ENCODE results near the gene UBQLN3.

Gene UBQLN3

DNA sequence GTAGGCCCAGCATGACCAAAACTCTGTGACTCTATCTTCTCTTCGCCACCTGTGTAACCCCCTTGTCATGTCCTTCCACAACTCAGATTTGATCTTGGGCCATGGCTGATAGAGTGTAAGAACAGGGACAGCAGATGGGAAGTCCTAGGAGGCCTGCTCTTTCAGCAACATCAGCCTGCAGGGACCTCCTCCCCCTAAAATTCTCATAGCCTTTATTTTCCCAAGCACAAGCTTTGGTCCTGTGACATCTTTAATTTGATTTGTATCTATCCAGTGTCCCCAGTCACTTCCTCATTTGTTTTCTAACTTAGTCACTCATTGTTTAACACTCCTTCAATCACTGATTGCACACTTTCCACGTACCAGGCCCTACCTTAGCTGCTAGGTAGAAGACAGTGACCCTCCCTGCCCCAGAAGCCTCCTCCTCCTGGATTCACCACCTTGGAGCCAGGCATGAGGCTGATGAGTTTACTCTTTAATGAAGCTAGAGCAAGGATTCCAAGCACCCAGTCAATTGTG lies 5.3 kb downstream of the UBQLN3 start:
- DNase-seq: no peak

DNA sequence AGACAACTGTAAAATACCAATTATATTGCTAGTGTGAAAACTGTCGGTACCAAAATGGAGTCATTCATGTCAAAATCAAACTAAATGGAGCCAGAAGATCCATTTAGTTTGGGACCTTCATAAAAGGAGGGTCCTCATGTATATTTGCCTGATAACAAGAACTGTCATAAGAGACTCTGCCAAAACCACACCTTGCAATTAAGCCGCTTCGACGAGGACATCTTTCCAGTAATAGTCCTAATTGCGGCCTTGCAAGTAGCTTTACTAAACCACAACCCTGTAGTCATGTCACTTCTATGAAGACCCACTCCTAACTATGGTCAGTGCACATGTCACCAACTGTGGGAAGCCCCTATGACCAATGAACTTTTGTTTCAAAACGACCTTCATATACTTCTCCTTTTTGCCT lies 9.4 kb downstream of the UBQLN3 start:
- no peak for DNase-seq

DNA sequence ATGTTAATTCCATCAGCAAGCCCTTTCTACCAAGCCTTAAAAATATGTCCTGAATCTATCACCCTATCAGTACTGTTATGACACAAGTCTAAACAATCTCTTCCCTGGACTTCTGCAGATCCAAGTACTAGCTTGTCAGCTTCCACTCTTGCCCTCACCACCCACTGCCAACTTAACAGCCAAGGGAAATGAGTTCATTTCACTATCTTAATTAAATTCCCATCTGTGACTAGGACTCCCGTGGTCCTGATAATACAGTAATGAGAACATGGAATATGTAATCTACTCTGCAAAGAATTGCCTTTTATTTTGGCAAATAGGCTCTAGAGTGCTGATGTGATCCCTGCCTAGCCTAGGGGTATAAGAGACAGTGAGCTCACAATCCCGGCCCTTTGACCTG lies 10.1 kb downstream of the UBQLN3 start:
- DNase-seq: no peak

DNA sequence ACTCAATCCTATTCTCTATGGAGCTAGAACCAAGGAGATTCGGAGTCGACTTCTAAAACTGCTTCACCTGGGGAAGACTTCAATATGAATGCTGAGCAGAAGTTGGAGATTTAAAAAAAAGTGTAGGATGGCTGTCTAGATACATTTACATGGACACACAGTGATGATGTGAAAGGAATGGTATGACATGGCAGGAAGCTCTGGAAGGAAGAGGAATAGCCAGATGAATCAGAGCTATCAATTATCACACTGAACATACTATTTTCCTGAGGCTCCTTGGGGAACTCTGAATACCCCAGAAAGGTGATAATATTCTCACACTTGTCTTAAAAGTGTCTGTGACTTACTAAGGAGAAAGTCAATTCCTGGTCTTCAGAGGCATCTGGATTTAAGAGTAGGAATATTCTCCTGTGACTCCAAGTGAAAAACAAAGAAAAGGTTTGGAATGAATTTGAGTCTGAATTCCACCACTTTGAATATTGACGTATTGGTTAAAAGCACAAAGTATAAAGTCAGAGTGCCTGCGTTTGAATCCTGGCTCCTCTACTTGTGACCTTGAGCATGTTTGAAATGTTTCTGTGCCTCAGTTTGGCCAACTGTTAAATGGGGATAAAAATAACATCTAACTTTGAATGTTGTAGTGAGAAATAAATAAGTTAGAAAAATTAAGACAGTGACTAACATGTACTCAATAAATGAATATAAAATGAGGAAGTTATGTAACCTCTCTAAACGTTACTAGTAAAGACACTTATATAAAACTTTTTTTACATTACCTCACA lies 20.0 kb downstream of the UBQLN3 start:
- DNase-seq: no peak

DNA sequence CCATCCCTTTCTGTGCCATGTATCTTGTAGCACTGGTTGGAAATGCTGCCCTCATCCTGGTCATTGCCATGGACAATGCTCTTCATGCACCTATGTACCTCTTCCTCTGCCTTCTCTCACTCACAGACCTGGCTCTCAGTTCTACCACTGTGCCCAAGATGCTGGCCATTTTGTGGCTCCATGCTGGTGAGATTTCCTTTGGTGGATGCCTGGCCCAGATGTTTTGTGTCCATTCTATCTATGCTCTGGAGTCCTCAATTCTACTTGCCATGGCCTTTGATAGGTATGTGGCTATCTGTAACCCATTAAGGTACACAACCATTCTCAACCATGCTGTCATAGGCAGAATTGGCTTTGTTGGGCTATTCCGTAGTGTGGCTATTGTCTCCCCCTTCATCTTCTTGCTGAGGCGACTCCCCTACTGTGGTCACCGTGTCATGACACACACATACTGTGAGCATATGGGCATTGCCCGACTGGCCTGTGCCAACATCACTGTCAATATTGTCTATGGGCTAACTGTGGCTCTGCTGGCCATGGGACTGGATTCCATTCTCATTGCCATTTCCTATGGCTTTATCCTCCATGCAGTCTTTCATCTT lies 20.9 kb downstream of the UBQLN3 start:
- DNase-seq: no peak

DNA sequence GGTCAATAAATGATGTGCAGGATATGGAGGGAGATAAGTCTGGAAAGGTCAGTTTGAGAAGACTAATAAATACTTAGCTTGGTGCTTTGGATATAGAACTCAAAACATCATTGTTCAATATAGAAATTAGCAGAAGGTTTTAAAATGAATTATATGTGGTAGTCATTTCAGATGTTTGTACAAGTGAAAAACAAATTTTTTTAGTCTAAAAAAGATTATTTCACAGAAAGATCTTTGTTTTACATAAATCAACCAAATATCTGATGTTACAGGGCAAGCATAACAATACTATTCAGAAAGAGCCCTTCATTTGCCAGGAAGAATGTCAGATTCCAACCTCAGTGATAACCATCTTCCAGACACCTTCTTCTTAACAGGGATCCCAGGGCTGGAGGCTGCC lies 21.4 kb downstream of the UBQLN3 start, which contains the start of gene OR52D1:
Gene OR52D1, plus strand, starts transcription at position 301 of the 400 bp plus-strand sequence. Its CDS starts 22 bp downstream, at position 323.
- no peak for DNase-seq

DNA sequence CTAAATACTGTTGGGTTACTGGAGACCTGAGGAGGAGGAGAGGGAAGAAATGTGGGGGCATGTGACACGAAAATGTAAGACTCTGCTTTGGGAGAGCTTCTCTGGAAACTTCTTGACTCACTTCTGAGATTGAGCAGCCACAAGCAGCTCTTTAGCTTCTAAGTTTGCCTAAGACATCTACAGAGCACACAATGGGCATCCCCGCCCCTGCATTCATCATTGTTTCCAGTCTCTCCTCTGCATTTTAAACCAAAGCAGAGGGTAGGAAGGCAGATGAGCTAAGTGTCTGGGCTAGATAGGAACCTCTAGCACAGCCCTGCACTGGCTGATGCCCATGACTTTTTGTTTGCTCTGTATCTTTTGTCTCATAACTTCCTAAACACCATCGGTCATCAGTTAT lies 23.3 kb downstream of the UBQLN3 start:
- DNase-seq: no peak

DNA sequence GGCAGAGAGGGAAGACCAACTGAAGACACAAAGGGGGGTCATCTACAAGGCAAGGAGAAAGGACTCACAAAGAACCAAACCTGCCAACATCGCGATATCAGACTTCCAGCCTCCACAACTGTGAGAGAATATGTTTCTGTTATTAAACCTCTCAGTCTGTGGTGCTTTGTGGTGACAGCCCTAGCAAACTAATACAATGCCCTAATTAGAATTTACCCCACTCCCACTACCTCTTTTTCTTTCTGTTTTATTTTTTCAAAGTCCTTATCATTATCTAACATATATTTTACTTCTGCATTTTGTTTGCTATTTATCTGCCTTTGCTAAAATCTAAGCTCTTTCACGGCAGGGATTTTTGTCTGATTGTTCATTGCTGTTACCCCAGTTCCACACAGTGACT lies 23.8 kb downstream of the UBQLN3 start:
- no peak for DNase-seq

DNA sequence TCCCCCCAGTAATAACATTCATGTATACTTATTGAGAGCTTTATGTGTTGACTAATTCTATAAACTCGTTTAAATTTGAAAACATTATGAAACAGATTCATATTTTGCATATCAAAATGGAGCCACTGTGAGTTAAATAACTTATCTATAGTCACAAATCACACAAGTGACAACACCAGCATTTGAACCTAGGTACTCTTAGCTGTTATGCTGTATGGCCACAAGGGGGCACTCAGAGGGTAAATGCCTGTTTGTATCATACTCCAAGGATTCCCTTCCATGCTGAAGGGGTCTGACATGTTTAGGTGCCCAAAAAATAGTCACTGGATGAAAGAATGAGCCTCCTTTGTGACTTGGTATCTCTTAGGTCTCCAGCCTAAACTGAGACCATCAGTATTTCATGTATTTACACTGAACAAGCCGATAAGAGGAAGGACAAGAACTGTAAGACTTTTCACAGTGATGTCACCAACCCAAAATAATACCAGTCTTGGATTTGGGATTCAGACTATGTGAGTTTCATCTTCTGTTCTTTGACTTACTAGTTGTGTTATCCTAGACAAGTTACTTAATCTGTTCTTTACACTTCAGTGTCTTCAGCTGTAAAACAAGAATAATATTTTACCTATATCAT lies 33.5 kb downstream of the UBQLN3 start:
- DNase-seq: no peak

DNA sequence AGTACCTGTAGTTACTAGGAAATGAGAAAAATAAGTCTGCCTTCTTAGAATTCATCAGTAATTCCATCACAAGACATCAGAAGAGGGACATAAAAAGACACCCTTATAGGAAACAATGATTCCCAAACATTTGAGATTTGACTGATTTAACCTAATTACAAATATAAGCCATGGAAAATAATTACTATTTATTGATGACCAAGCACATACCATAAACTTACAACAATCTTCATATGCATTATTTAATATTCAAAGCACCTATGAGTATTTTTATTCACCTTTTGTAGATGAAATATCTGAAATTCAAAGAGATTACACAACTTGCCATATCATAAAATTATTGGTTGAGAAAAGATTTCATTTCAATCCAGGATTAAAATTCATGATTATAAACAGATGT lies 35.8 kb downstream of the UBQLN3 start:
- no peak for DNase-seq

DNA sequence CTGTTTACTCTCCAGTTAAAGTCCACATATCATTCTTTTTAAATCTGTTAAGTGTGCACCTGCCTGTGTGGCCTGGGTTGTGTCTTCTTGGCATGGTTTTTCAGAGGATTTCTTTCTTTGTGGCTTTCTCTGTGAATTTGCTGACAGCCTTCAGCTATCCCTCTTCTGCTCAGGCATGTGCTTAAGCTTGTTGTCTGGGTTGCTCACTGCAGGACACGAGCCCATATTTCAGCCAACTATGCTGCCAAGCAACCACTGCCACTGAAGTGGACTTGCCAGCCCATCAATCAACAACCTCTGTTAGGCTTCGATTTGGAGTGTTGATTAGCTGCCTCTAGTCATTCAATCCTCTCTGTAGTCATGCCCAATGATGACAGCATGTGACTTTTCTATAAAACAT lies 42.2 kb downstream of the UBQLN3 start:
- DNase-seq: no peak

DNA sequence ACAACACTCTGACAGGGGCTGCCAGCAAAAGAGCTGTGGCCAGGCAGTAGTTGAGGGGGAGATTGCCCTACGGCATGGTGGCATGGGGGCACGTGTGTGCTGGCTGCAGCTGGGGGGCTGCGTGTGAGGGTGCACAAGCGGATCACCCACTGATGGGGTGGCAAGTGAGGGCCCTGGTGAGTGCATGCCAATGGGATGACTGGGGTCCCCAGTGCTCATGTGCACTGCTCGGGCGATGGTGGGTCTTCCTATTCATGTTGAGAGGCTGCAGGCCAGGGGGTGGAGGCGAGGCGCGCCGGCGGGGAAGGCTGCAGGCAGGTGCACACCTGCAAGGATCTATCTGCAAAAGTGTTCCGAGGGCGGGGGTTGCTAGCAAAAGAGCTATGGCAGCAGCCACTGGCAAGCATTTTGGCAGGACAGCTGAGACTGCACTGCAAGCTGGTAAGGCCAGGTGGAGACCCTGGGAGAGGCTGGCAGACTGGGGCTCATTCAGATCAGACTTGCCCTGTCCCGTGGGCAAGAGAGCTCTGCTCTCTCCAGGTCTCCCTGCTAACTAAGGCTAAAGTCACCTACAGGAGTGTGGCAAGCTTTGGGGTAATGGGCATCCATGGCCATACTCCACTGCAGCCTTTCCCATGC lies 48.7 kb downstream of the UBQLN3 start:
- no peak for DNase-seq
